ENCODE data around the gene TLE6. TPM values are rescaled to one million over a fixed set of nuclear protein-coding genes. Genes with fewer than 3 reads are reported as not detected.
A peak's percentile ranks its signal among the peaks of the same experiment; 100 is the strongest.

The TLE6 gene
- polyA plus RNA-seq, 2 of the 4 experiments (the other 2 are of a cell fraction), result 3.1 to 4.2 TPM

DNA sequence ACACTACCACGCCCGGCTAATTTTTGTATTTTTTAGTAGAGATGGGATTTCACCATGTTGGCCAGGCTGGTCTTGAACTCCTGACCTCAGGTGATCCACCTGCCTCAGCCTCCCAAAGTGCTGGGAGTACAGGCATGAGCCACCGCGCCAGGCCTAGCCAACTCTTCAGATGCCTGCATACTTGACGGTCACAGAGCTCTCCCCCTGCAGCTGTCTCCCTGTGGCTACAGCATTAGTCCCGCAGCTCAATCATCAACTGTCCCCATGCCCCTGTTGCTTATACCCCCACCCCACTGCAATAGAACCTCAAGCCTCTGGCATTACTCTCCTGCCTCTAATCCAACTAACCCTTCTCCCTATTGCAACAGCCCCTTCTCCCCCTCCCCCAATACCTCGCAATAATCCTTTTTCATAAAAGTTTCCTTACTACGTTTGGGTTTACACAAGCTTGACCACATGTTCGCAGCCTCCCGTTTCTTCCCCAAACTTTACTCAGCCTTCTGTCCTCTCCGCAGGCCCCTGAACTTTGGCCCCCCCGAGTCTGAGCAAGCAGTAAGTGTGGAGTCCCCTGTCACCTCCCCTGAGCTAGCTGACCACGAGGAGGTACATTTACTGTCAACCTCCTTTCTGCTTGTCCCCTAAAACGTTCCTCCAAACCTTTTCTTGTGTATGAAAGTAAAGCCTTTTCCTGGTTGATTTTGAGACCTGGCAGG, 34.3 kb upstream of the TLE6 start:
- WGBS (ENCODE audit: missing lambda C conversion rate), result 85% methylated on average over 13 of the region's 14 CpGs
- H3K4me2 ChIP-seq, result no peak overlapping the region
- DNase-seq (ENCODE audit: low read depth in 1 of 2, low spot score in 1 of 2) (no peak), ATAC-seq (no peak), FAIRE-seq (no peak)
- no peak overlapping the region for H3K4me3 ChIP-seq
- H3K27ac ChIP-seq, result no peak overlapping the region
- no peaks in the 10 kb centered on the region; the same call in 2 of the 3 replicates for H3K9me3 ChIP-seq
- POLR2A ChIA-PET, result no interaction called here
- no peaks in the 10 kb centered on the region for H3K4me1 ChIP-seq
- no peak for TF ChIP-seq CBX8 (IDR thresholded peaks at IDR 0.05)
- TF ChIP-seq, protein P1, sequence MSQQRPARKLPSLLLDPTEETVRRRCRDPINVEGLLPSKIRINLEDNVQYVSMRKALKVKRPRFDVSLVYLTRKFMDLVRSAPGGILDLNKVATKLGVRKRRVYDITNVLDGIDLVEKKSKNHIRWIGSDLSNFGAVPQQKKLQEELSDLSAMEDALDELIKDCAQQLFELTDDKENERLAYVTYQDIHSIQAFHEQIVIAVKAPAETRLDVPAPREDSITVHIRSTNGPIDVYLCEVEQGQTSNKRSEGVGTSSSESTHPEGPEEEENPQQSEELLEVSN (IDR thresholded peaks at IDR 0.05; ENCODE audit: borderline replicate concordance, low read depth), result no peak
- CTCF ChIA-PET, result interaction anchor here (0.7 to 0.9 kb wide), 2 partner anchors 154 to 762 kb away, joined by 3 to 6 read pairs; no protein-coding TSS in a partner anchor

- 5% methylated on average over 4 of the region's 23 CpGs for WGBS (ENCODE audit: missing lambda C conversion rate)
- FAIRE-seq (no peak), ATAC-seq (peak; percentile 41 to 47; a peak in 4 of 6 replicates), DNase-seq (ENCODE audit: low read depth in 1 of 2, low spot score in 1 of 2) (no peak)
- CTCF ChIA-PET, result interaction anchor here (0.8 to 1.0 kb wide), 2 partner anchors 57 to 516 kb away, joined by 3 to 4 read pairs; no protein-coding TSS in a partner anchor
- H3K4me3 ChIP-seq, result peak overlapping the region; percentile 95
- POLR2A ChIA-PET, result no interaction called here
- TF ChIP-seq MAFK (IDR thresholded peaks at IDR 0.05; ENCODE audit: partially characterized antibody) (no peak), TP53 (CRISPR knock-in tag; IDR thresholded peaks at IDR 0.05) (no peak), CTCF (IDR thresholded peaks at IDR 0.05) (no peak), BCL3 (IDR thresholded peaks at IDR 0.05) (no peak), SREBF2 (IDR thresholded peaks at IDR 0.05) (no peak), JUN (IDR thresholded peaks at IDR 0.05) (no peak), BHLHE40 (IDR thresholded peaks at IDR 0.05; ENCODE audit: low read depth, low read length) (no peak), PHF8 (IDR thresholded peaks at IDR 0.05; ENCODE audit: borderline replicate concordance, low read depth) (peak; percentile 18; the same call in 1 of the 2 replicates), RCOR1 (IDR thresholded peaks at IDR 0.05; ENCODE audit: low read depth, low read length) (no peak)
- TF ChIP-seq, protein P1 (IDR thresholded peaks at IDR 0.05; ENCODE audit: borderline replicate concordance, low read depth), result 0 out of 2 replicates have a peak, but pooled peaks have one; percentile 14
- TF ChIP-seq, protein P2, sequence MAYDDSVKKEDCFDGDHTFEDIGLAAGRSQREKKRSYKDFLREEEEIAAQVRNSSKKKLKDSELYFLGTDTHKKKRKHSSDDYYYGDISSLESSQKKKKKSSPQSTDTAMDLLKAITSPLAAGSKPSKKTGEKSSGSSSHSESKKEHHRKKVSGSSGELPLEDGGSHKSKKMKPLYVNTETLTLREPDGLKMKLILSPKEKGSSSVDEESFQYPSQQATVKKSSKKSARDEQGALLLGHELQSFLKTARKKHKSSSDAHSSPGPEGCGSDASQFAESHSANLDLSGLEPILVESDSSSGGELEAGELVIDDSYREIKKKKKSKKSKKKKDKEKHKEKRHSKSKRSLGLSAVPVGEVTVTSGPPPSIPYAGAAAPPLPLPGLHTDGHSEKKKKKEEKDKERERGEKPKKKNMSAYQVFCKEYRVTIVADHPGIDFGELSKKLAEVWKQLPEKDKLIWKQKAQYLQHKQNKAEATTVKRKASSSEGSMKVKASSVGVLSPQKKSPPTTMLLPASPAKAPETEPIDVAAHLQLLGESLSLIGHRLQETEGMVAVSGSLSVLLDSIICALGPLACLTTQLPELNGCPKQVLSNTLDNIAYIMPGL (CRISPR knock-in tag; IDR thresholded peaks at IDR 0.05; ENCODE audit: borderline replicate concordance), result no peak
- peak overlapping the region; percentile 77 to 86 for H3K27ac ChIP-seq
- peak overlapping the region; percentile 92 for H3K4me2 ChIP-seq
- H3K4me1 ChIP-seq, result peaks cover 5% of the 10 kb centered on the region
- no peaks in the 10 kb centered on the region for H3K9me3 ChIP-seq
Observed at GRCh38 chr19:2944403-2944774, 33.0 kb upstream of the TLE6 start.

- WGBS (ENCODE audit: missing lambda C conversion rate), result 2% methylated on average over 12 of the region's 74 CpGs
- Histone ChIP-seq H3K9me3 (no peaks in the 10 kb centered on the region), H3K4me1 (peaks cover 6% of the 10 kb centered on the region), H3K4me3 (peak within 1 kb of the TSS; percentile 95), H3K27ac (peak within 1 kb of the TSS; percentile 86 to 89), H3K4me2 (peak within 1 kb of the TSS; percentile 92)
- ChIA-PET POLR2A (no interaction called here), CTCF (interaction anchor here (0.8 to 1.0 kb wide), 2 partner anchors 58 to 517 kb away, joined by 3 to 4 read pairs; no protein-coding TSS in a partner anchor)
- no peak for FAIRE-seq
- DNase-seq (ENCODE audit: low read depth in 1 of 2, low spot score in 1 of 2), result peak; percentile 98
- ATAC-seq, result peak; percentile 99
- TF ChIP-seq JUN (IDR thresholded peaks at IDR 0.05) (peak in 1 of 2 experiments; percentile 48; a peak in 1 of 5 replicates), TFCP2L1 (CRISPR knock-in tag; IDR thresholded peaks at IDR 0.05) (peak; percentile 59; the same call in 1 of the 2 replicates), FOSL2 (IDR thresholded peaks at IDR 0.05) (no peak), FOSL2 (CRISPR knock-in tag; IDR thresholded peaks at IDR 0.05) (peak; percentile 36; the same call in 1 of the 2 replicates), PBX3 (IDR thresholded peaks at IDR 0.05) (peak; percentile 90), CTCF (IDR thresholded peaks at IDR 0.05) (no peak), MAZ (IDR thresholded peaks at IDR 0.05; ENCODE audit: borderline replicate concordance, low read depth, low read length) (no peak), TP53 (CRISPR knock-in tag; IDR thresholded peaks at IDR 0.05) (0 out of 2 replicates have a peak, but pooled peaks have one; percentile 41), PHF8 (IDR thresholded peaks at IDR 0.05; ENCODE audit: borderline replicate concordance, low read depth) (peak; percentile 73; the same call in 1 of the 2 replicates), POLR2A (IDR thresholded peaks at IDR 0.05; ENCODE audit: low read length) (peak; percentile 57)
- TF ChIP-seq, protein P3, sequence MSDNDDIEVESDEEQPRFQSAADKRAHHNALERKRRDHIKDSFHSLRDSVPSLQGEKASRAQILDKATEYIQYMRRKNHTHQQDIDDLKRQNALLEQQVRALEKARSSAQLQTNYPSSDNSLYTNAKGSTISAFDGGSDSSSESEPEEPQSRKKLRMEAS (IDR thresholded peaks at IDR 0.05), result peak; percentile 75
Observed at GRCh38 chr19:2944775-2945574, 32.4 kb upstream of the TLE6 start, which contains the start of gene ZNF77. Gene ZNF77, minus strand, starts transcription at chr19:2944971. Its CDS starts 131 bp downstream, at chr19:2944840.
